ENCODE results near the gene MYO6. TPM values are rescaled to one million over a fixed set of nuclear protein-coding genes. Genes with fewer than 3 reads are reported as not detected.

The MYO6 gene
- polyA plus RNA-seq, 1 of the 3 experiments (the other 2 are of a cell fraction) = 6.2 TPM

DNA sequence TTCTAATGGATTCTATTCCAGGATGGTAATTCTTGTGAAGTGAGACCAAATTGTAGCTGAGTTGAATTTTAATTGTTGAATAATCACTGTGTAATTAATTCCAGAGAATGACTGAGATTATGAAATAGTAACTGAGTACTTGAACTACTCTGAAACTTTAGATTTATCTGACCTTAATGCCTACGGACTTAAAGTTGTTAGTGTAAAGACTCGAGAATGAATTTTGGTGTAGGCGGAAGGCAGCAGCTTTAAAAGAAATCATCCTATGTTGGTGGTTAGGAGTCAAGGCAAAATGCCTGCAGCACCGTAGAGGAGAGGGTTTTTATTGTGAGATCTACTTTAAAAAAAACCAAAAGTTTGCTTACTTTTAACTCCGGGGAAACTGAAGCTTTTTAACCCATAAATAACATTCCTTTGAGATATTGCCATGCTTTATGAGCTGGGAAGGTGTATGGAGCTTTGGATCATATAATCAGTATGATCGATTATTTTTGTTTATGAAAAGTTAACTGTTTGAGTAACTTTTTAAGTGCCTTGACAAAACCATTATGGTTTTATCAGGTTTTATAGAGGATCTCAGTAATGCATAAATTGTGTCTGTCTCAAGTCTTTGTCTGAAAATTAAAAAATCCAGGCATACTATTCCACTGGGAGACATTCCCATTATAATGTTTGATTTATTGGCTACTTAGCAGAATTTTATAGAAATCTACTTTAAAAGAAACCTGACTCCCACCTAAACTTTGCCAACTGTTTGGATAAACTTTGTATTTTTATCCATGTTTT lies 46.1 kb downstream of the MYO6 start (continued):
- TF ChIP-seq FOXM1 (IDR thresholded peaks at IDR 0.05; ENCODE audit: low read depth) = no peak

DNA sequence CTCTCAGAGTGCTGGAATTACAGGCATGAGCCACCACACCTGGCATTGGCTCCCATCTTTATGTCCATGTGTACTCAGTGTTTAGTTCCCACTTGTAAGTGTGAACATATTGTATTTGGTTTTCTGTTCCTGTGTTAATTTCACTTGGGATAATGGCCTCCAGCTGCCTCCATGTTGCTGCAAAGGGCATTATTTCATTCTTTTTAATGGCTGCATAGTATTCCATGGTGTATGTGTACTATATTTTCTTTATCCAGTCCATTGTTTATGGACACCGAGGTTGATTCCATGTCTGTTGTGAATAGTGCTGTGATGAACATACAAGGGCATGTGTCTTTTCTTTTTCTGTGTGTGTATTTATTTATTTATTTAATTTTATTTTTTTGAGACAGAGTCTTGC lies 47.7 kb downstream of the MYO6 start:
- H3K79me2 ChIP-seq (ENCODE audit: insufficient read depth) = no peaks in the 10 kb centered on the region
- ChIA-PET POLR2A (no interaction called here), CTCF (no interaction called here)
- peaks cover 0 to 12% of the 10 kb centered on the region in 2 experiments; a peak in 1 of 4 replicates for H3K4me1 ChIP-seq (ENCODE audit: control insufficient read depth in 1 of 2, insufficient read depth in 2 of 2, low read depth in 1 of 2, low read length in 1 of 2)
- H2AFZ ChIP-seq (ENCODE audit: low read depth) = no peak overlapping the region
- H3K36me3 ChIP-seq (replicated peaks in 1 of 2; ENCODE audit: control insufficient read depth in 1 of 2, insufficient read depth in 2 of 2, low read length in 1 of 2) = no peaks in the 10 kb centered on the region
- H3K9ac ChIP-seq = no peak overlapping the region
- TF ChIP-seq, protein P1, sequence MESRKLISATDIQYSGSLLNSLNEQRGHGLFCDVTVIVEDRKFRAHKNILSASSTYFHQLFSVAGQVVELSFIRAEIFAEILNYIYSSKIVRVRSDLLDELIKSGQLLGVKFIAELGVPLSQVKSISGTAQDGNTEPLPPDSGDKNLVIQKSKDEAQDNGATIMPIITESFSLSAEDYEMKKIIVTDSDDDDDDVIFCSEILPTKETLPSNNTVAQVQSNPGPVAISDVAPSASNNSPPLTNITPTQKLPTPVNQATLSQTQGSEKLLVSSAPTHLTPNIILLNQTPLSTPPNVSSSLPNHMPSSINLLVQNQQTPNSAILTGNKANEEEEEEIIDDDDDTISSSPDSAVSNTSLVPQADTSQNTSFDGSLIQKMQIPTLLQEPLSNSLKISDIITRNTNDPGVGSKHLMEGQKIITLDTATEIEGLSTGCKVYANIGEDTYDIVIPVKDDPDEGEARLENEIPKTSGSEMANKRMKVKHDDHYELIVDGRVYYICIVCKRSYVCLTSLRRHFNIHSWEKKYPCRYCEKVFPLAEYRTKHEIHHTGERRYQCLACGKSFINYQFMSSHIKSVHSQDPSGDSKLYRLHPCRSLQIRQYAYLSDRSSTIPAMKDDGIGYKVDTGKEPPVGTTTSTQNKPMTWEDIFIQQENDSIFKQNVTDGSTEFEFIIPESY (IDR thresholded peaks at IDR 0.05; ENCODE audit: borderline replicate concordance, low read depth) = no peak
- TF ChIP-seq, protein P2, sequence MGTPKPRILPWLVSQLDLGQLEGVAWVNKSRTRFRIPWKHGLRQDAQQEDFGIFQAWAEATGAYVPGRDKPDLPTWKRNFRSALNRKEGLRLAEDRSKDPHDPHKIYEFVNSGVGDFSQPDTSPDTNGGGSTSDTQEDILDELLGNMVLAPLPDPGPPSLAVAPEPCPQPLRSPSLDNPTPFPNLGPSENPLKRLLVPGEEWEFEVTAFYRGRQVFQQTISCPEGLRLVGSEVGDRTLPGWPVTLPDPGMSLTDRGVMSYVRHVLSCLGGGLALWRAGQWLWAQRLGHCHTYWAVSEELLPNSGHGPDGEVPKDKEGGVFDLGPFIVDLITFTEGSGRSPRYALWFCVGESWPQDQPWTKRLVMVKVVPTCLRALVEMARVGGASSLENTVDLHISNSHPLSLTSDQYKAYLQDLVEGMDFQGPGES (IDR thresholded peaks at IDR 0.05; ENCODE audit: low read depth, low read length) = no peak
- TF ChIP-seq, protein P3, sequence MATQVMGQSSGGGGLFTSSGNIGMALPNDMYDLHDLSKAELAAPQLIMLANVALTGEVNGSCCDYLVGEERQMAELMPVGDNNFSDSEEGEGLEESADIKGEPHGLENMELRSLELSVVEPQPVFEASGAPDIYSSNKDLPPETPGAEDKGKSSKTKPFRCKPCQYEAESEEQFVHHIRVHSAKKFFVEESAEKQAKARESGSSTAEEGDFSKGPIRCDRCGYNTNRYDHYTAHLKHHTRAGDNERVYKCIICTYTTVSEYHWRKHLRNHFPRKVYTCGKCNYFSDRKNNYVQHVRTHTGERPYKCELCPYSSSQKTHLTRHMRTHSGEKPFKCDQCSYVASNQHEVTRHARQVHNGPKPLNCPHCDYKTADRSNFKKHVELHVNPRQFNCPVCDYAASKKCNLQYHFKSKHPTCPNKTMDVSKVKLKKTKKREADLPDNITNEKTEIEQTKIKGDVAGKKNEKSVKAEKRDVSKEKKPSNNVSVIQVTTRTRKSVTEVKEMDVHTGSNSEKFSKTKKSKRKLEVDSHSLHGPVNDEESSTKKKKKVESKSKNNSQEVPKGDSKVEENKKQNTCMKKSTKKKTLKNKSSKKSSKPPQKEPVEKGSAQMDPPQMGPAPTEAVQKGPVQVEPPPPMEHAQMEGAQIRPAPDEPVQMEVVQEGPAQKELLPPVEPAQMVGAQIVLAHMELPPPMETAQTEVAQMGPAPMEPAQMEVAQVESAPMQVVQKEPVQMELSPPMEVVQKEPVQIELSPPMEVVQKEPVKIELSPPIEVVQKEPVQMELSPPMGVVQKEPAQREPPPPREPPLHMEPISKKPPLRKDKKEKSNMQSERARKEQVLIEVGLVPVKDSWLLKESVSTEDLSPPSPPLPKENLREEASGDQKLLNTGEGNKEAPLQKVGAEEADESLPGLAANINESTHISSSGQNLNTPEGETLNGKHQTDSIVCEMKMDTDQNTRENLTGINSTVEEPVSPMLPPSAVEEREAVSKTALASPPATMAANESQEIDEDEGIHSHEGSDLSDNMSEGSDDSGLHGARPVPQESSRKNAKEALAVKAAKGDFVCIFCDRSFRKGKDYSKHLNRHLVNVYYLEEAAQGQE (IDR thresholded peaks at IDR 0.05; ENCODE audit: low read depth, low read length) = no peak
- no peak for TF ChIP-seq SMC3 (IDR thresholded peaks at IDR 0.05; ENCODE audit: low read depth, low read length)
- no peak for TF ChIP-seq USF2 (IDR thresholded peaks at IDR 0.05; ENCODE audit: borderline replicate concordance, low read depth, low read length)
- no peak for TF ChIP-seq YY1 (IDR thresholded peaks at IDR 0.05; ENCODE audit: low read depth)
- TF ChIP-seq CHD2 (IDR thresholded peaks at IDR 0.05; ENCODE audit: low read length, partially characterized antibody) = no peak
- TF ChIP-seq FOXJ3 (CRISPR knock-in tag; IDR thresholded peaks at IDR 0.05) = no peak
- TF ChIP-seq RCOR1 (IDR thresholded peaks at IDR 0.05; ENCODE audit: low read length) = no peak
- H3K4me2 ChIP-seq = no peak overlapping the region
- H4K20me1 ChIP-seq (ENCODE audit: insufficient read depth) = no peaks in the 10 kb centered on the region
- no peaks in the 10 kb centered on the region for H3K9me3 ChIP-seq
- DNase-seq = no peak
- H3K9me2 ChIP-seq = no peaks in the 10 kb centered on the region
- no peaks in the 10 kb centered on the region for H3K27me3 ChIP-seq (ENCODE audit: insufficient read depth)
- no peak overlapping the region for H3K27ac ChIP-seq (ENCODE audit: low read depth in 2 of 2, low read length in 1 of 2)
- H3K4me3 ChIP-seq (ENCODE audit: low read depth in 2 of 2, low read length in 1 of 2) = no peak overlapping the region
- H3F3A ChIP-seq (replicated peaks; ENCODE audit: insufficient read depth) = no peaks in the 10 kb centered on the region
- 62% methylated on average over 1 of the region's 1 CpG for WGBS (ENCODE audit: low lambda C conversion rate)
